ENCODE data around the gene TRIO.

Gene TRIO

GRCh38 chr5:14404780-14405179, 261.6 kb downstream of the TRIO start:
- Histone ChIP-seq H3K4me3 (ENCODE audit: low read depth, low read length) (no peak overlapping the region), H3K79me2 (peaks cover 9% of the 10 kb centered on the region), H3K36me3 (ENCODE audit: control insufficient read depth, insufficient read depth, low read length) (no peaks in the 10 kb centered on the region), H3K4me1 (no peaks in the 10 kb centered on the region), H3K9me3 (ENCODE audit: control insufficient read depth, low read length) (no peaks in the 10 kb centered on the region), H3K9ac (no peak overlapping the region), H3K4me2 (ENCODE audit: low read length) (no peak overlapping the region), H2AFZ (no peak overlapping the region), H3K27me3 (ENCODE audit: control insufficient read depth, insufficient read depth, low read length) (no peaks in the 10 kb centered on the region), H3K27ac (no peak overlapping the region)
- TF ChIP-seq CTCF (IDR thresholded peaks at IDR 0.05): no peak

- Histone ChIP-seq H3K9me3 (ENCODE audit: control insufficient read depth, low read length) (no peaks in the 10 kb centered on the region), H3K79me2 (peaks cover 9% of the 10 kb centered on the region), H3K4me2 (ENCODE audit: low read length) (no peak overlapping the region), H2AFZ (no peak overlapping the region), H3K27me3 (ENCODE audit: control insufficient read depth, insufficient read depth, low read length) (no peaks in the 10 kb centered on the region), H3K36me3 (ENCODE audit: control insufficient read depth, insufficient read depth, low read length) (no peaks in the 10 kb centered on the region), H3K27ac (no peak overlapping the region), H3K4me3 (ENCODE audit: low read depth, low read length) (no peak overlapping the region), H3K4me1 (no peaks in the 10 kb centered on the region), H3K9ac (no peak overlapping the region)
- no peak for TF ChIP-seq CTCF (IDR thresholded peaks at IDR 0.05)
Observed at GRCh38 chr5:14405267-14405666, 262.1 kb downstream of the TRIO start.

- H3K79me2 ChIP-seq: peaks cover 9% of the 10 kb centered on the region
- H3K4me2 ChIP-seq (ENCODE audit: low read length): no peak overlapping the region
- no peak overlapping the region for H2AFZ ChIP-seq
- H3K27me3 ChIP-seq (ENCODE audit: control insufficient read depth, insufficient read depth, low read length): no peaks in the 10 kb centered on the region
- peaks cover 3% of the 10 kb centered on the region for H3K4me1 ChIP-seq
- H3K9me3 ChIP-seq (ENCODE audit: control insufficient read depth, low read length): no peaks in the 10 kb centered on the region
- no peak overlapping the region for H3K27ac ChIP-seq
- no peak overlapping the region for H3K4me3 ChIP-seq (ENCODE audit: low read depth, low read length)
- H3K36me3 ChIP-seq (ENCODE audit: control insufficient read depth, insufficient read depth, low read length): no peaks in the 10 kb centered on the region
- H3K9ac ChIP-seq: no peak overlapping the region
- no peak for TF ChIP-seq CTCF (IDR thresholded peaks at IDR 0.05)
Observed at GRCh38 chr5:14405706-14406553, 262.8 kb downstream of the TRIO start.

GRCh38 chr5:14406554-14406849, 263.4 kb downstream of the TRIO start:
- Histone ChIP-seq H3K27me3 (ENCODE audit: control insufficient read depth, insufficient read depth, low read length) (no peaks in the 10 kb centered on the region), H3K36me3 (ENCODE audit: control insufficient read depth, insufficient read depth, low read length) (no peaks in the 10 kb centered on the region), H3K4me1 (peaks cover 3% of the 10 kb centered on the region), H3K79me2 (peaks cover 9% of the 10 kb centered on the region), H3K9ac (no peak overlapping the region), H3K4me2 (ENCODE audit: low read length) (no peak overlapping the region), H2AFZ (no peak overlapping the region), H3K4me3 (ENCODE audit: low read depth, low read length) (no peak overlapping the region), H3K27ac (no peak overlapping the region), H3K9me3 (ENCODE audit: control insufficient read depth, low read length) (no peaks in the 10 kb centered on the region)
- TF ChIP-seq CTCF (IDR thresholded peaks at IDR 0.05): no peak

- no peak for TF ChIP-seq CTCF (IDR thresholded peaks at IDR 0.05)
- no peak overlapping the region for H3K4me3 ChIP-seq (ENCODE audit: low read depth, low read length)
- no peak overlapping the region for H3K9ac ChIP-seq
- no peak overlapping the region for H3K27ac ChIP-seq
- no peak overlapping the region for H3K4me2 ChIP-seq (ENCODE audit: low read length)
- H3K4me1 ChIP-seq: peaks cover 3% of the 10 kb centered on the region
- H3K79me2 ChIP-seq: peaks cover 7% of the 10 kb centered on the region
- H2AFZ ChIP-seq: no peak overlapping the region
- H3K9me3 ChIP-seq (ENCODE audit: control insufficient read depth, low read length): no peaks in the 10 kb centered on the region
- no peaks in the 10 kb centered on the region for H3K27me3 ChIP-seq (ENCODE audit: control insufficient read depth, insufficient read depth, low read length)
- no peaks in the 10 kb centered on the region for H3K36me3 ChIP-seq (ENCODE audit: control insufficient read depth, insufficient read depth, low read length)
Observed at GRCh38 chr5:14407051-14407450, 263.9 kb downstream of the TRIO start.
